MM.1S (cell line): Measurements from ENCODE around the gene SLC7A9.
"Not testable (repeated sequence)": the region's sequence is repeated elsewhere in the genome, so short reads cannot be mapped to it uniquely, and the experiment has no call there.

ENCODE experiments used
- CTCF ChIP-seq: fragments of 300-600 bp; sonication (generic); IDR thresholded peaks from 2 replicates; pipeline ENCODE4 v1.5.1; 2016; ENCODE audit warnings: antibody characterized with exemption, low read length, mixed read lengths
- EZH2 ChIP-seq: fragments of 300-600 bp; sonication (generic); optimal IDR thresholded peaks from 2 replicates; pipeline ENCODE3; 2017; ENCODE audit warnings: low read depth, mild to moderate bottlenecking, antibody characterized with exemption, low read length, mixed read lengths

DNA sequence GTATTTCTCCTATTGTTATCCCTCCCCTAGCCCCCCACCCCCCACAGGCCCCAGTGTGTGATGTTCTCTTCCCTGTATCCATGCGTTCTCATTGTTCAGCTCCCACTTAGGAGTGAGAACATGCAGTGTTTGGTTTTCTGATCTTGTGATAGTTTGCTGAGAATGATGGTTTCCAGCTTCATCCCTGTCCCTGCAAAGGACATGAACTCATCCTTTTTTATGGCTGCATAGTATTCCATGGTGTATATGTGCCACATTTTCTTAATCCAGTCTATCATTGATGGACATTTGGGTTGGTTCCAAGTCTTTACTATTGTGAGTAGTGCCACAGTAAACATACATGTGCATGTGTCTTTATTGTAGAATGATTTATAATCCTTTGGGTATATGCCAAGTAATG lies 87.5 kb downstream of the SLC7A9 start:
- TF ChIP-seq CTCF, EZH2: not testable (repeated sequence)
